GM19455 (cell line): ENCODE data around the gene PDF.
"Not testable (repeated sequence)": the region's sequence is repeated elsewhere in the genome, so short reads cannot be mapped to it uniquely, and the experiment has no call there.

ENCODE experiments used
- ATAC-seq: cut with Tn5 transposase; IDR thresholded peaks from one replicate; pipeline ENCODE4 v1.9.1; 2021; ENCODE audit not compliant: unreplicated experiment

The PDF gene

DNA sequence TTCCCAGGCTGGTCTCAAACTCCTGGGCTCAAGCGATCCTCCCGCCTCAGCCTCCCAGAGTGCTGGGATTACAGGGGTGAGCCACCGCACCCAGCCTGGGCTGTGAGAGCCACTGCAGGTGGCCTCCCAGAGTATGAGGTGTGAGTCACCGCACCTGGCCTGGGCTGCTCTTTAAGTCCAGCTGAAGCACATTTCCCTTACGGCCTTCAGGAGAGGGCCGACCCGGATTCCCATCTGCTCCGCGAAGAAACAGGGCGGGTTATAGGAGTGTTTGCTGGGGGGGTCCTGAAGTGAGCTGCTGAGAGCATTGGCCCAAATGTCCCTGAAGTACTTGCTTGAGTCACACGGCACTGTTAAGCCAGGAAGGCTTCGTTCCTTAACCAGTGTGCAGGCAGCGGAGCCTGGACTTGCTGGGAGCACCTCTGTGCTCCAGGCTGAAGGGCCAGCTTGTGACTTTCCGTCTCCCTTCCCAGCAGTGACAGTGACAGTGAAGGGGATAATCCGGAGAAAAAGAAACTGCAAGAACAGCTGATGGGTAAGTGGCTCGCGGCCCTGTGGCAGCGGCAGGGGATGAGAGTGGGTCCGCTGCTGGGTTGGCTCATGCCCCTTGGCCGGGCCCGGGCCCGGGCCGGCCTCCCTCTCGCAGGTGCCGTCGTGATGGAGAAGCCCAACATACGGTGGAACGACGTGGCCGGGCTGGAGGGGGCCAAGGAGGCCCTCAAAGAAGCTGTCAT, 12.0 kb downstream of the PDF start:
- no peak for ATAC-seq

DNA sequence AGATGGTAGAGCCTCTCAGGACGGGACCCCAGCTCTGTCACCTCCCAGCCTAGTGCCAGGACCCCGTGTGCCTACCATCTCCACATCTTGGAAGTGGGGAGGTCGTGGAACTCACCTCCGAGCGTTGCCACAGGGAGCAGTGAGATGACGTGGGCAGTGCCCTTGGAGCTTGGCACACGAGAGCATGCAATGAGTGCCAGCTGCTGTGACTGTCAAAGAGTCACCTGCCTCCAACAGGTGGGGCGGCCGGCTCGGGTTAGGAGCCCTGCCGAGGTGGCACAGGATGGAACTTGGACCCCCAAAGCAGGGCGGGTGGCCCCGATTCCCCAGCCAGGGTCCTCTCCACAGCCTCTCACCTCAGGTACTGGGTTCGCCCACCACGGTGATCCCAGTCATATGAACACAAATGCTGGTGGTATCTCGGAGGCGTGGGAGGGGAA, 13.8 kb downstream of the PDF start:
- ATAC-seq = no peak

DNA sequence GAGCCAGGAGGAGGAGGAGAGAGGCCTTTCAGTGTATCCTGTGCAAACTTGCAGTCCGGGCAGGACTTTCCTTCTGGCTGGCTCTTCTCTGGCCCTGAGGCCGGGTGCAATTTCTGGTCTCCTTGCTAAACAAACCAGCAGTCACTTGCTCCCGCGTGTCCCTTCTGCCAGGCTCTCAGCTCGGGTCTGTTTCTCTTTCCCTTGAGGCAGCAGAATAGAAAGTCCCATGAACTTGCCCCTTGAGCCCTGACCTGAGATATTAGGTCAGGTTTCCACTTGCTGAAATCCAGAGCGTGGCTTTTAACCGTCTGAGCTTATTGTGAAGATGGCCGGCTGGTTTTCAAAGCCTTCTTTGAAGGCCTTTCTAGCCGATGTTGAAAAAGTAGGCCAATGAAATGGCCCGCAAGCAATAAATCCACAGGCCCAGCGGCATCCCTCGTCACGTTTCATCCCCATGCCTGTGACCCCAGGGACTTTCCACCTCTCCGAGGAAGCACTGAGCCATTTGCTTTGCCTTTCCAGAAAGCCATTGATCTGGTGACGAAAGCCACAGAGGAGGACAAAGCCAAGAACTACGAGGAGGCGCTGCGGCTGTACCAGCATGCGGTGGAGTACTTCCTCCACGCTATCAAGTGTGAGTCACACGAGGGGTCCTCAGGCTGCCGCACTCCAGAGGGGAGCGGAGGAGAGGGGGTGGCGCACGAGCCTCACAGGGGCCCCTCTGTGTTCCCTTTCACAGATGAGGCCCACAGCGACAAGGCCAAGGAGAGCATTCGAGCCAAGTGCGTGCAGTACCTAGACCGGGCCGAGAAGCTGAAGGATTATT, 14.7 kb downstream of the PDF start:
- no peak for ATAC-seq

DNA sequence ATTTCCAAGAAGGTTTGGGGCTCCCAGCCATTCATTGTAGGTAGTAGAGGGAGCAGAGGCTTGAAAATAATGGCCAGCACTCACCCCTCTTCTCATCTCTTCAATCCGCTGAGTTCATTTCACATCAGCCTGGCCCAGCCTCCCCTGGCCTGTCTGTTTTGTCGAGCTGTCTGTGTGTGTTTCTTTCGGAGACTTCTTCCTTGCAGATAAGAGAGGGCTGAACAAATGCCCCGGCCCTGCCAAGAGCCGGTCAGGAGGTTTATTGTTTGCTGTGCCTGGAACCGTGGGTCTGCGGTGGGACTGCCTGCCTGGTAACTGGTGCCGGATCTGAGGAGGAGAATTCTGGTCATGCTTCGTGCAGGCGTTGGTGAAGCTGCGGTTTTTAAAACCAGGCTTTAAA, 15.9 kb downstream of the PDF start:
- no peak for ATAC-seq

DNA sequence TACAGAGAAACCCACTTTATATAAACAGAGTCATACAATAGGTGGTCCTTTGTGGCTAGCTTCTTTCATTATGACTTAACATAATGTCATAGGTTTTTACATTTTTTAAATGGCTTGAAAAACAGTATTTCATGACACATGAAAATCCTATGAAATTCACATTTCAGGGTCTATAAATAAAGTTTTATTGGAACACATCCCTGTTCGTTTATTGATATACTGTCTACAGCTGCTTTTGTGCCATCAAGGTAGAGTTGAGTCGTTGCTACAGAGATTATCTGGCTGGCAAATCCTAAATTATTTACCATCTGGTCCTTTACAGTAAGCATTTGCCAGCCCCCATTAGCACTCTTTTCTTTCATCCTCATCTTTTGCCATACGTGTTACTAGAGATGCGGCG, 16.9 kb downstream of the PDF start:
- ATAC-seq = no peak

DNA sequence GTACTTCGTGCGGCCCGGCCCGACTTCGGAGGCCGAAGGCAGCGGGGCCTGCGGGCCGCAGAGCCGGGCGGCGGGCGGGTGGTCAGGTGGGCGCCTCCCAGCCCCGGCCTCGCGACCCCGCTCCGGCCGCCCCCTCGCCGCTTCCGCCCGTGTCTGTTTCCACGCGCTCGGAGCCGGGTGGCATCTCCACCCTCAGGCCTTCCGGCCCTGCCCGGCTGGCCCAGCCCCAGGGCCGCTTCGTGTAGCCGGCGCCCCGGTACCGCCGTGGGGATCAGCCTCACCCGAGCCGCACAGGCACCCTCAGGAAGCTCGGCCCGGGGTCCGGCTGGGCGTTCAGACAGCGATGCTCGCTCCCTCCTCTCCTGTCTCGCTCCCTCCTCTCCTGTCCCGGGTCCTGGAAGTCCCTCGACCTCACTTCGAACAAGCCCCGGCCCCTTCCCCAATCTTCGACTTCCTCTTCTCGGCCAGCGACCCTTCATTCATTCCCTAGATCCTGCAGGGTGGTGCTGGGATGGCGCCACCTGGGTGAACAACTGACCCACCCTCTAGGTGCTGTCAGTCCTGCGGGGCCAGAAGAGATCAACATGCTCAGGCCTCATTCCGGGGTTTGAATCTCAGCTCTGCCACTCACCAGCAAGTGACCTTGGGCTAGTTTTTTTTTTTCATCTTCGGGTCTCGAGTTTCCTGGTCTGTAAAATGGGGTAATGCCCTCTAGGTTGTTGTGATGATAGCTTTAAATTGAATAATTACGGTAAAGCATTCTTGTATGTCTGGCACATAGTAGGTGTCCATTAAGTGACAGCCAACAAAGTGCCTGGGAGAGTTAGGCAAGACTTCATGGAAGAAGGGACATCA, 18.6 kb downstream of the PDF start:
- peak; percentile 45 for ATAC-seq

DNA sequence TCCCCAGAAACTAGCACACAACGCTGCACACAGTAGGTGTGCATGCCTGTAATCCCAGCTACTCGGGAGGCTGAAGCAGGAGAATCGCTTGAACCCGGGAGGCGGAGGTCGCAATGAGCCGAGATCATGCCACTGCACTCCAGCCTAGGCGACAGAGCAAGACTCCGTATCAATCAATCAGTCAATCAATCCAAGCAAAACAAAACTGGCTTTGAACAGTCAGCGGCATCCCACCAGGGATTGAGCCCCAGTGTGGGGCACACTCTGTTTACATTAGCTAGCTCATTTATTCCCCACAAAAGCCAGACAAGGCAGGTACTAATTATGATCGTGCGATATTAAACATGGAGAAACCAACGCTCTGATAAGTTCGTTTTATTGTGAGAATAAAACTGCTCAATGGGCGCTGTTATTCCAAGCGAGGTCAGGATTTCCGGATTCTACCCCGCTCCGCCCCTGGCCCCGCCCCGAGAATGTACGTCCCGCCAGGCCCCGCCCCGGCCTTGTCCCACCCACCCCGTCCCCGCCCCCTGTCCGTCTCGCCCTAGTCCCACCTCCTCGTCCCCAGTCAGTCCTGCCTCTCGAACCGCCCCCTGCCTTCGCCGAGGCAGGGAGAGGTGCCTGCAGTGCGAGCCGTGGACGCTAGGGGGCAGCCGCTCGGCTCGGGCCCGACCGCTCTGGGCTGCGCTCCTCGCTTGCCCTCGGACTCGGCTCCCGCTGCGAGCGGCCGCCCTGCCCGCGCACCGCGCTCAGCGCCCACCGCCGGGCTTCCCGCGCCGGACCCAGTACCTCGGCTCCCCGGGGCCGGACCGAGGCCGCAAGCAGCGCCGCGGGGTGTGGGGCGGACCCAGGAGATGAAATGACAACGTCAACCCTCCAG, 19.5 kb downstream of the PDF start, which contains the start of gene VPS4A:
TSS of gene VPS4A (plus strand) at position 698 of the 880 bp plus-strand sequence. CDS start at position 860, 162 bp downstream.
- peak; percentile 90 for ATAC-seq

DNA sequence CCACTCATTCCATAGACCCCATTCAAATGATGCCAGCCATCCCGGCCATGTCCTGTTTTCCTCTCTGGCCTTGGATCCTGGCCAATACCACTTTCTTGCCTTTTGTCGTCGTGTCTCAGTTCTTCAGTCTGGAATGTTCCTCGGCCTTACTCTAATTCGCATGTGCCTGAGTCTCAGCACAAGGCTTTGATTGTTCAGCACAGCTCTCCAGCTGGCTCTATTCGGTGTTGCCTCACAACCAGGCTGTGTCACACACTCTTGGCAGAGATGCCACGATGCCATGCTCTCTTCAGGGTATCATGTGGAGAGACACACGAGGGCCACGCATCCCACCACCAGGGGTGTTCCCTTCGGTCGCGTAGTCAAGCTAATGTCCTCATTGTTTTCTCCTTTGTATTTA, 21.1 kb downstream of the PDF start:
- no peak for ATAC-seq

DNA sequence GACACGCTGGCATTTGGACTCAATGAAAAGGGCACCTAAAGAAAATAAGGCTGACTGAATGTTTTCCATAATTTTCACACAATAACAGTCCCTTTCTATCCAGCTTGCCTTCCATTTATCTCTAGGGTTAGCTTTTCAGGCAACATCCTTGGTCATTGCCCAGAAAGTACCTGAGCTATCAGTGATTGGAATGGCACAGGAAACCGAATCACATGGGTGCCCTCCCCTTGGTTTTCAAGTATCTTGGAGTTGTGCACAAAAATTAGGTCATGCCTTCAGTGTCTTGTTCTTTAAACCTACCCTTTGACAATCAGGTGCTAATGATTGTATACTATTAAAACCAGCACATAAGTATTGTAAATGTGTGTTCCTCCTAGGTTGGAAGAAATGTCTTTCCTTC, 22.5 kb downstream of the PDF start:
- ATAC-seq = no peak

DNA sequence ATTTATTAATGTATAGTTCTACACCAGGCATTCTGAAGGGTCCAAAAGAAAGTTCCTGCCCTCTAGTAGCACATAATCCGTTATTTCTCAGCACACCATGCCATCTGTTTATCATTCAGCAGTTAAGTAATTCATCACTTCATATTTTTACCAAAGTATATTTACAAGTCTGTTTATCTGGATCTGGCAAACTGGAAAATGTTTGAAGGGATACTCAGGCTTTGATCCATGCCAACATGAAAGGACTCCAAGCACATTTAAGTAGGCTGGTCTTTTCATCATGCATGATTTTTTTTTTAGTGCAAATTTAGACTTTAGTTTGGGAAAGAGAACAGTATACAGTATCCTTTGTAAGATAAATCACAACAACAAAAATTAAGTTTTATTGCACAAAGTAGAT, 23.3 kb downstream of the PDF start:
- no peak for ATAC-seq

DNA sequence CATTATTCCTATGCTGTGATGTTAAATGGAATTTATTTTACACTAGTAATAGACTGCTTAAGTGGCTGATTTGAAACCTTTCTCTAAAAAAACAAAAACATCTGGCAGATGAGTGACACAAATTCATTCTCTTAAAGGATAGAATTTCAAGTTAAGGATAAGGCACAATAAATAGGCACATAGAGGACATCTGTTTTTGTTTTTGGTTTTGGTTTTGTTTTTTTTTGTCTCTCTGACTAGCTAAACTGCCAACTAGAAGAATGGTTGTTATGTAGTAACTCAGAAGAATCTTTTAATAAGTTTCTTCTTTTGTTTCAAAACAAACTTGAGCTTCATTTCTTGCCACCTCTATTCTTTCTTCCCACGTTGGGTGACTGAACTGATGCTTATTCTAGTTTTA, 24.4 kb downstream of the PDF start:
- ATAC-seq = no peak

DNA sequence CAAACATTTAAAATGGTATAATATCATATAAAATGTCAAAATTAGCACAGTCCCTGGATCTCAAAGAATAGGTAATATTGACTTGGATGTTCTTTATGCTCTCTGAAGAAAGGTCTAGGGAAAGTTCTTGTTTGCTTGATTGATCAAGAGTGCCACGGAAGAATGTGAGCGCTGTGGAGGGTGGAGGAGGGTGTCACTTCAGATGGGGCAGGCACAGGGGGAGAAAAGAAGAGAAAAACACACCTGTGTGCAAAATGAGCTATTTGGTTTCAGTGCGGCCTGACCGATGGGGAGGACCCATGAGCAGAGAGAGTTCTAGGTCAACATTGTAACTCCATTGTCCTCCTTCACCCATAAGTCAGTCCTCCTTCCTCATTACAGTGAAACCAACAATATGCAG, 28.1 kb downstream of the PDF start:
- no peak for ATAC-seq

DNA sequence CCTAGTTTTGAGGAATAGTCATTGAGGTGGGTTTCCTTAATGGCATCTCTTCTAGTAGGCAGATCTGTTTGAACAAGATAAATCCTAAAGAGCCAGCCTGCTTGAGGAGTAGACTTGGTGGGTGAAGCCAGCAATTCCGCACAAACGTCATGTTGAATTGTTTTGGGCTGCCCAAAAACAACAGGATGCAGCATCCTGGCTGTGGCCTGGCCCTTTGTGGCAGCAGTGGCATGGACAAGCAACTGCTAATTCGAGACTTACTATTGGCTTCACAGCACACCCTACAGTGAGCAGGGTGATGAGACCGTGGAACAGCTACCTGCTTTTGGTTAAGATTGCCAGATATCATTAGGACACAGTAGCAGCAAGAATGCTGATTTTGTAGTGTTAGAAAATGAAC, 28.5 kb downstream of the PDF start:
- ATAC-seq = no peak

DNA sequence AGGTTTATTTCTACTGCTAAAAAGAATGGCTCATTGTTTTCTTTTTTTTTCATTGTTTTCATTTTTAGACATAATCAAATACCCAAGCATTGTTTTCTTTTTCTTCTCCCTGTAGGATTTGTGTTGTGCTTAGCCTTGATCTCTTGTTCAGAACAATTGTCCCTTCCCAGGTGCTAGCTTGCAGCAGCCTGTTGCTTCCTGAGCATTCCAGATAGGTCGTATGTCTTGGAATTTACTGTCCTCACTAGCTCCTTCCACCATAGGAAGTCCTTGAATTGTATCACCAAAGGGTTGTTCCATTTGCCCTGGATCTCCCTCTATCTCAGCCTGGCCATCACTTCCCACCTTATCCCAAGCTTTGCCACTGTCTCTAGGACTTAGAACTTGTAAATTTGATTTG, 29.2 kb downstream of the PDF start:
- ATAC-seq = no peak

DNA sequence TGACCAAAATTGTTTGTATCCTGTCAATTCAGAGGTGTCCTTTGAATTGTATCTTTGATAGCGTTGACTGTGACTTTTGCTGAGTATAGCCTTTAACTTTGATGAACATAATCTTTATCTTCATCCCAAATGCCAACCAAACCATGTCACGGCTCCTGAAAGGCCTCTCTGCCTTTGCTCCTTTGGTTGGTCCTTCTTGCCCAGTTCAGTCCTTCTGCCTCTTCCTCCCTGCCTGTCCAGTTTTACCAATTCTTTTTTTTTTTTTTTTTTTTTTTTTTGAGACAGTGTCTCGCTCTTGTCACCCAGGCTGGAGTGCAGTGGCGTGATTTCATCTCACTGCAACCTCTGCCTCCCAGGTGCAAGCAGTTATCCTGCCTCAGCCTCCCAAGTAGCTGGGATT, 32.1 kb downstream of the PDF start:
- ATAC-seq = no peak

DNA sequence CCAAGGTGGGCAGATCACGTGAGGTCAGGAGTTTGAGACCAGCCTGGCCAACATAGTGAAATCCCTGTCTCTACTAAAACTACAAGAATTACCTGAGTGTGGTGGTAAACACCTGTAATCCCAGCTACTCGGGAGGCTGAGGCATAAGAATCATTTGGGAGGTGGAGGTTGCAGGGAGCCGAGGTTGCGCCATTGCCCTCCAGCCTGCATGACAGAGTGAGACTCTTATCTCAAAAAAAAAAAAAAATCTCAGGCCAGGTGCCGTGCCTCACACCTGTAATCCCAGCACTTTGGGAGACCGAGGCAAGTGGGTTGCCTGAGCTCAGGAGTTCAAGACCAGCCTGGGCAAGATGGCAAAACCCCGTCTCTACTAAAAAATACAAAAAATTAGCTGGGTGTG, 33.6 kb downstream of the PDF start:
- not testable (repeated sequence) for ATAC-seq

DNA sequence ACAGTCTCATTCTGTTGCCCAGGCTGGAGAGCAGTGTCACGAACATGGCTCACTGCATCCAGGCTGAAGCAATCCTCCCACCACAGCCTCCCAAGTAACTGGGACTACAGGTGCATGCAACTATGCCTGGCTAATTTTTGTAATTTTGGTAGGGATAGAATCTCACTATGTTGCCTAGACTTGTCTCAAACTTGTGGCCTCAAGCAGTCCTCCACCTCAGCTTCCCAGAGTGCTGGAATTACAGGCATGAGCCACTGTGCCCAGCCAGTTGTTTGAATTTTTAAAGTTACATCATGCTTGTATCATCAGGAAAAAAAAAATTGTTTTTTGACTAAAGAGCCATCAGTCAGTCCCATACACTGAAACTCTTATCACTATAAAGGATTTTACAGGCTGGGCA, 36.3 kb downstream of the PDF start:
- ATAC-seq = no peak

DNA sequence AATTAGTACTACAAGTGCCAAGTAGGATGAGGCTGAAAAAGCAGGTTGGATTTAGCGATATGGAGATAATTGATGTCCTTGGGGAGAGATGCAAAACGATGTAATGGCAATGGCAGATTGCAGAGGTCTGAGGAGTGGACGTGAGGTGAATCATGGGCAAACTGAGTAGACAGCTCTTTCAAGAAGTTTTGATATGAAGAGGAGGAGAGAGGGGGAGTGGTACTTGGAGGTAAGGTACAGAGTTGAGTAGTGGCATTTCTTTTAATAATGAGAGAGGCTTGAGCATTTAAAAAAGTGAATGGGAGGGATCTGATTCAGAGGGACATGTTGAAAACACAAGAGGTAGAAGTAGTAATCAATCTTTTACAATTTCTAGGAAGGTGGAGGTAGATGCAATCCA, 37.0 kb downstream of the PDF start:
- no peak for ATAC-seq

DNA sequence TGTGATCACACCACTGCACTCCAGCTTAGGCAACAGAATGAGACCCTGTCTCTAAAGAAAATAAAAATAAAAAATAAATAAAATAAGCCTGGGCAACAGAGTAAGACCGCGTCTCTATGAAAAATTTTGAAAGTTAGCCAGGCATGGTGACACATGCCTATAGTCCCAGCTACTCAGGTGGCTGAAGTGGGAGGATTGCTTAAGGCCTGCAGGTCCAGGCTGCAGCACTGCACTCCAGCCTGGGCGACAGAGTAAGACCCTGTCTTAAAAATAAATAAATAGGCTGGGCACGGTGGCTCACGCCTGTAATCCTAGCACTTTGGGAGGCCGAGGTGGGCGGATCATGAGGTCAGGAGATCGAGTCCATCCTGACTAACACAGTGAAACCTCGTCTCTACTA, 38.7 kb downstream of the PDF start:
- not testable (repeated sequence) for ATAC-seq

DNA sequence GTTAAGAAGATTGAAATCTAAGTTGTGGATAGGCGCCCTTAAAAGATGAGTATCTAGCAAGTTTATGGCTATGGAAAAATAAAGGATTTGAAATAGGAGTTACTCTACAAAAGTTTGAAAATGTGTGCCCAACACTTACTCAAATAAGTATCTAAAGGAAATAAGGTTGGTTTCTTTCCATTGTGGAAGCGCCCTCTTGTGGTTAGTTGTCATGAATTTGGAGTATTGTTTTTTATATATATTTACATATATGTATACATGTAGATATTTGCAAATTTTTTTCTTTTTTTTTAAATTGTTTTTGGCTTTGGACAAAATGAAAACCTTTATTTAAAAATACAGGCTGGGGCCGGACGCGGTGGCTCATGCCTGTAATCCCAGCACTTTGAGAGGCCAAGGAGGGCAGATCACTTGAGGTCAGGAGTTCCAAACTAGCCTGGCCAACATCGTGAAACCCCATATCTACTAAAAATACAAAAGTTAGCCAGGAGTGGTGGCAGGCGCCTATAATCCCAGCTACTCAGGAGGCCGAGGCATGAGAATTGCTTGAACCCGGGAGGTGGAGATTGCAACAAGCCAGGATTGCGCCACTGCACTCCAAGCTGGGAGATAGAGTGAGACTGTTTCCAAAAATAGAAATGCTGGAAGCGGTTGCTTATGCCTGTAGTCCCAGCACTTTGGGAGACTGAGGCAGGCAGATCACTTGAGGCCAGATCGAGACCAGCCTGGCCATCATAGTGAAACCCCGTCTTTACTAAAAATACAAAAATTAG, 43.3 kb downstream of the PDF start:
- no peak for ATAC-seq
